GM23248 (cell line): ENCODE data around the gene CST7.

ENCODE experiments used
- EZH2 ChIP-seq: fragments of 200-600 bp; sonication (generic); IDR thresholded peaks from 2 replicates; pipeline ENCODE4 v1.6.1; 2018; ENCODE audit warnings: antibody characterized with exemption, mild to moderate bottlenecking; ENCODE audit not compliant: insufficient read depth, poor library complexity, severe bottlenecking
- EZH2phosphoT487 ChIP-seq: fragments of 200-600 bp; sonication (generic); IDR thresholded peaks from 2 replicates; pipeline ENCODE4 v1.6.1; 2018; ENCODE audit warnings: antibody characterized with exemption, moderate library complexity, mild to moderate bottlenecking, low read depth; ENCODE audit not compliant: insufficient read depth

DNA sequence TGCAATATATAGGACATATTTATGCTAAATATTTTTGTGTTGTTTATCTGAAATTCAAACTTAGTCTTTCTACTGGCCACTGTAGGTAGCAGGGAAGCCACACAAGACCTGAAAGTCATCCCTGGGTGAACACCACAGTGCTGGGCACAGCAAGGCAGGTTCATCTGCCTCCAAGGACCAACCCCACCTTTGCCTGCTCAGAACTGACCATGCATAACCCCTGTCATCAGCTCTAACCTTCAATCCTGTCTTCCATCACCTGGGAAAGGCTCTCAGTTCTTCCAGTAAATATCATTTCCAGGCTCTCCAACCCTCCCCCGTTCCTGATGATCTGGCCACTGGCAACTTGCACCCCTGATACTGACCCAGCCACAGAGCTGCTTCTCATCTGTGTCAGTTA, 32.7 kb upstream of the CST7 start:
- TF ChIP-seq EZH2phosphoT487 (no peak), EZH2 (no peak)
